Right lobe of liver (tissue), 6 donors: ENCODE data around the gene PTPRN2. TPM values are rescaled to one million over a fixed set of nuclear protein-coding genes. Genes with fewer than 3 reads are reported as not detected.
"Not testable (repeated sequence)": the region's sequence is repeated elsewhere in the genome, so short reads cannot be mapped to it uniquely, and the experiment has no call there.

ENCODE experiments used
- ATAC-seq, 4 donors: fragments of 200-7000 bp; cut with Tn5 transposase; one replicate each; pipeline ENCODE4 v1.9.1; 2020; ENCODE audit warnings: mild to moderate bottlenecking in 4 of 4, moderate library complexity in 4 of 4
- DNase-seq, 3 donors: peaks; one replicate each; pipeline ENCODE4 v3.0.0-alpha.2; 2020
- H3K27ac ChIP-seq, 3 donors: fragments of 200-600 bp; one replicate each; pipeline ENCODE4 v1.8.0; 2022
- H3K27me3 ChIP-seq, 2 donors: fragments of 200-600 bp; one replicate each; pipeline ENCODE4 v1.8.0; 2022
- H3K36me3 ChIP-seq, 4 donors: fragments of 200-600 bp; sonication (generic) in 1 of 4; one replicate each; pipeline versions ENCODE4 v1.5.1 to v1.8.0; 2017 to 2022; ENCODE audit warnings: control low read depth in 1 of 4
- H3K4me1 ChIP-seq, 4 donors: fragments of 200-600 bp; sonication (generic) in 1 of 4; one replicate each; pipeline versions ENCODE4 v1.5.1 to v1.8.0; 2017 to 2022; ENCODE audit warnings: control low read depth in 1 of 4
- H3K4me3 ChIP-seq, 3 donors: fragments of 200-600 bp; one replicate each; pipeline ENCODE4 v1.8.0; 2022
- H3K9me3 ChIP-seq, 4 donors: fragments of 200-600 bp; sonication (generic) in 1 of 4; one replicate each; pipeline versions ENCODE4 v1.5.1 to v1.8.0; 2017 to 2022; ENCODE audit warnings: control low read depth in 1 of 4
- CTCF ChIP-seq, 4 donors: fragments of 200-600 bp in 3 of 4; fragments of 450-650 bp in 1 of 4; IDR thresholded peaks; one replicate each; pipeline versions ENCODE4 v1.5.1 to v1.8.0; 2016 to 2022; ENCODE audit warnings: antibody characterized with exemption in 4 of 4, mild to moderate bottlenecking in 2 of 4
- POLR2A ChIP-seq: fragments of 450-650 bp; IDR thresholded peaks from one replicate; pipeline ENCODE4 v1.6.1; 2017; ENCODE audit warnings: antibody characterized with exemption, mild to moderate bottlenecking
- WGBS: methylation state at CpG from one replicate; pipeline ENCODE4 v1.1.6; 2018; ENCODE audit warnings: low coverage, low lambda C conversion rate; ENCODE audit not compliant: insufficient coverage; ENCODE audit errors: missing lambda C conversion rate; 5-methylcytosine and 5-hydroxymethylcytosine counted together
- intact Hi-C, 2 donors: fragments of 100-400 bp; cut with DNase I; formaldehyde crosslinking; loops; one replicate each; pipeline versions ENCODE4 v1.11.2 to v1.14.1; 2022
- microRNA counts: library from miRNA; unstranded; fragments of <30 nt; microRNA quantifications from one replicate; lab custom pipeline; 2016
- microRNA-seq, 2 donors: library from miRNA; unstranded; fragments of <30 nt; microRNA quantifications; one replicate each; pipeline ENCODE4, GENCODE V29; 2019 to 2020
- small RNA-seq, 2 experiments: library from RNA; depleted of rRNA; stranded (forward); fragments of <200 nt; gene quantifications; one replicate each; pipeline ENCODE3, GENCODE V24; 2016
- total RNA-seq, 6 experiments: library from RNA; depleted of rRNA in 2 of 6; stranded (reverse); fragments of >200 nt in 2 of 6; fragmentation: NEBNext Ultra II Directional in 3 of 6; extraction: Animal tissue kit (Norgen Biotek cat#: 25700) in 3 of 6; gene quantifications; one replicate each; pipeline versions ENCODE4 v1.1.0 to v1.2.4, GENCODE V29; 2016 to 2023
- donor health status: DM: no; HTN: yes; CAD: no.
- donor health status: DM: no; HTN: no; CAD: no.
- donor health status: DM: no; HTN: no; CAD: no.
- donor health status: DM: no; HTN: yes; CAD: no.
- donor health status: DM: no; HTN: yes; CAD: no.

Gene PTPRN2
- total RNA-seq, 6 experiments from 2014 or later = 0.15 to 0.87 (median 0.67) TPM

- intact Hi-C loops = no loop called here
- Histone ChIP-seq H3K27me3 (no peaks in the 10 kb centered on the region), H3K27ac (no peak overlapping the region), H3K9me3 (no peaks in the 10 kb centered on the region), H3K4me3 (no peak overlapping the region), H3K36me3 (no peaks in the 10 kb centered on the region), H3K4me1 (no peaks in the 10 kb centered on the region)
- ATAC-seq = no peak
- WGBS = 71% methylated on average over 4 of the region's 4 CpGs
- DNase-seq = peak in 1 of 3 donors; percentile 26
- no peak for TF ChIP-seq POLR2A
- no peak for TF ChIP-seq CTCF (IDR thresholded peaks at IDR 0.05)
These were observed 1093.8 kb downstream of the PTPRN2 start for GRCh38 chr7:157493776-157494175.

- Histone ChIP-seq H3K4me1 (no peaks in the 10 kb centered on the region), H3K27ac (no peak overlapping the region), H3K4me3 (no peak overlapping the region), H3K27me3 (no peaks in the 10 kb centered on the region), H3K9me3 (no peaks in the 10 kb centered on the region), H3K36me3 (no peaks in the 10 kb centered on the region)
- TF ChIP-seq POLR2A (no peak), CTCF (IDR thresholded peaks at IDR 0.05) (no peak)
- intact Hi-C loops = no loop called here
- ATAC-seq = no peak
- peak in 1 of 3 donors; percentile 32 for DNase-seq
- 15% methylated on average over 3 of the region's 5 CpGs for WGBS
These were observed 1094.6 kb downstream of the PTPRN2 start for GRCh38 chr7:157493017-157493416.

- DNase-seq = peak in 1 of 3 donors; percentile 40
- Histone ChIP-seq H3K27me3 (no peaks in the 10 kb centered on the region), H3K4me1 (no peaks in the 10 kb centered on the region), H3K27ac (no peak overlapping the region), H3K9me3 (no peaks in the 10 kb centered on the region), H3K4me3 (no peak overlapping the region), H3K36me3 (no peaks in the 10 kb centered on the region)
- ATAC-seq = peak; percentile 41 to 61 (median 42)
- WGBS = 48% methylated on average over 8 of the region's 8 CpGs
- intact Hi-C loops = no loop called here
- TF ChIP-seq POLR2A = no peak
- no peak for TF ChIP-seq CTCF (IDR thresholded peaks at IDR 0.05)
These were observed 1097.1 kb downstream of the PTPRN2 start for GRCh38 chr7:157490465-157490912.

- H3K9me3 ChIP-seq, ATAC-seq, DNase-seq, H3K4me3 ChIP-seq, H3K4me1 ChIP-seq, H3K36me3 ChIP-seq, H3K27ac ChIP-seq, intact Hi-C loops, H3K27me3 ChIP-seq: not testable (repeated sequence)
- 61% methylated on average over 3 of the region's 3 CpGs for WGBS
These were observed 1097.8 kb downstream of the PTPRN2 start for GRCh38 chr7:157489870-157490269.

MicroRNAs within 50 kb of the gene (microRNA counts, 767-probe panel; counts per million panel counts)
- microRNA hsa-miR-595 (lab: Ali Mortazavi, UCI) = 237 counts per million

Small RNAs within 50 kb of the gene (microRNA-seq; reads per million reads assigned to microRNA genes)
- gene MIR153-2 (0 reads per million in 2 donors), gene MIR5707 (0 reads per million in 2 donors), gene MIR595 (0 reads per million in 2 donors)

Small RNAs within 50 kb of the gene (small RNA-seq; reads per million reads assigned to genes)
- gene MIR153-2 = 0 reads per million in 2 experiments
- gene MIR5707 = 0 reads per million in 2 experiments
- 0 reads per million in 2 experiments for gene MIR595
- gene THAP5P1 = 0 reads per million in 2 experiments

Other genes with a start within 250 kb of the PTPRN2 start
- 1 to 10 TPM; 2.7 to 4.8 (median 4.2) TPM for gene NCAPG2, start 117.0 kb upstream of the PTPRN2 start, total RNA-seq
- gene ESYT2, start 241.7 kb upstream of the PTPRN2 start, total RNA-seq = 10 to 100 TPM; 19.7 to 28.7 (median 24.2) TPM